ENCODE measurements around the gene RABGAP1.

DNA sequence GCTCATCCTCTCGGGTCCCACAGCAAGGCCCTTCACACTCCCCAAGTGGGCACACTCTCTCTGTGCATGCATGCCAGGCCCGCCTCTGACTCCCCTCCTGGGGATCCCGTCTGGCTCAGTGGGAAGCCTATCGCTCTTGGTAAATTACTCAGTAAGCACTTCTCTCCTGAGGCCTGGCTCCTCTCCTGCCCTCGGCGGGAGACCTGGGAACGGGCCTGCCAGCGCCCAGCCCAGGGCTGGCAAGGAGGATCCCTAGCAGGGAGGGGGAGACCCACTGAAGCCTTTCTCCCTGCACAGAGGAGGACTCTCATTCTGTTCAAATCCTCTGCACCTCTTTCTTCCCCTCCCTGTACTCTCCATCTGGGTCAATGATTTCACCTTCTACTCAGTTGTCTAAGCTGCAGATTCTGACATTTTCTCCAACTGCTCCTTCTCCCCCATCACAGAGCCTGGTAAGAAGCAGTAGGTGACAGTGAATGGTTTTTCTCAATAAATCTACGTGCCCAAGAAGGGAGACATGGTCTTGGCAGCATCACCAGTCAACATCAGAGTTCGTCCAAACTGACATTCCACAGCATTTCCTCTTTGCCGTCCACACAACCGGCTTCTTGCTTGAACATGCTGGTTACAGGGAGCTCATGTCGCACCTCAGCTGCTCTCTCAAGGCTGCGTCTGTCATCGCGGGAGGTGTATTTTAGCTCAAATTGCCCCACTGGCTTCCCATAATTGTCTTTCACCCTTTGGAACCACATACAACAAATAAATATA, 174.5 kb downstream of the RABGAP1 start:
- TF ChIP-seq, protein P1, sequence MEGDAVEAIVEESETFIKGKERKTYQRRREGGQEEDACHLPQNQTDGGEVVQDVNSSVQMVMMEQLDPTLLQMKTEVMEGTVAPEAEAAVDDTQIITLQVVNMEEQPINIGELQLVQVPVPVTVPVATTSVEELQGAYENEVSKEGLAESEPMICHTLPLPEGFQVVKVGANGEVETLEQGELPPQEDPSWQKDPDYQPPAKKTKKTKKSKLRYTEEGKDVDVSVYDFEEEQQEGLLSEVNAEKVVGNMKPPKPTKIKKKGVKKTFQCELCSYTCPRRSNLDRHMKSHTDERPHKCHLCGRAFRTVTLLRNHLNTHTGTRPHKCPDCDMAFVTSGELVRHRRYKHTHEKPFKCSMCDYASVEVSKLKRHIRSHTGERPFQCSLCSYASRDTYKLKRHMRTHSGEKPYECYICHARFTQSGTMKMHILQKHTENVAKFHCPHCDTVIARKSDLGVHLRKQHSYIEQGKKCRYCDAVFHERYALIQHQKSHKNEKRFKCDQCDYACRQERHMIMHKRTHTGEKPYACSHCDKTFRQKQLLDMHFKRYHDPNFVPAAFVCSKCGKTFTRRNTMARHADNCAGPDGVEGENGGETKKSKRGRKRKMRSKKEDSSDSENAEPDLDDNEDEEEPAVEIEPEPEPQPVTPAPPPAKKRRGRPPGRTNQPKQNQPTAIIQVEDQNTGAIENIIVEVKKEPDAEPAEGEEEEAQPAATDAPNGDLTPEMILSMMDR (conservative IDR thresholded peaks at IDR 0.05; ENCODE audit: low read length) = no peak
- no peak for TF ChIP-seq EZH2phosphoT487 (IDR thresholded peaks at IDR 0.05; ENCODE audit: borderline replicate concordance, low read depth, low read length)
